Ectodermal cell (in vitro differentiated cells): ENCODE results near the gene USP20.

Source experiments
- H3K27ac ChIP-seq: 2 replicates; pipeline ENCODE4 v1.7.0; 2013; ENCODE audit warnings: mild to moderate bottlenecking, low read depth, low read length; ENCODE audit not compliant: insufficient read depth, poor library complexity, severe bottlenecking
- H3K27me3 ChIP-seq: 2 replicates; pipeline ENCODE4 v1.7.0; 2013; ENCODE audit warnings: mild to moderate bottlenecking, low read length; ENCODE audit not compliant: insufficient read depth, control insufficient read depth, poor library complexity, severe bottlenecking
- H3K36me3 ChIP-seq: one replicate; pipeline ENCODE4 v1.7.0; 2013; ENCODE audit warnings: low read length; ENCODE audit not compliant: control insufficient read depth, insufficient read depth
- H3K4me1 ChIP-seq: one replicate; pipeline ENCODE4 v1.7.0; 2013; ENCODE audit warnings: low read length; ENCODE audit not compliant: control insufficient read depth, insufficient read depth
- H3K4me3 ChIP-seq: 2 replicates; pipeline ENCODE4 v1.7.0; 2013; ENCODE audit warnings: low read depth, low read length, control low read depth; ENCODE audit not compliant: insufficient read depth
- H3K9me3 ChIP-seq: 2 replicates; pipeline ENCODE4 v1.7.0; 2013; ENCODE audit warnings: mild to moderate bottlenecking, low read length, moderate library complexity; ENCODE audit not compliant: control insufficient read depth
- WGBS, 2 experiments: methylation state at CpG; one replicate each; pipeline ENCODE4 v1.1.7; 2013; ENCODE audit warnings: missing lambda C conversion rate in 2 of 2; 5-methylcytosine and 5-hydroxymethylcytosine counted together

USP20 gene

GRCh38 chr9:129838707-129839259 is 3.5 kb downstream of the USP20 start:
- Histone ChIP-seq H3K4me1 (peaks cover 5% of the 10 kb centered on the region), H3K36me3 (no peaks in the 10 kb centered on the region), H3K4me3 (no peak overlapping the region), H3K27me3 (no peaks in the 10 kb centered on the region), H3K9me3 (no peaks in the 10 kb centered on the region), H3K27ac (no peak overlapping the region)
- WGBS, 2 experiments, result 91 to 92% methylated on average over 12 of the region's 12 CpGs

GRCh38 chr9:129839324-129840023 is 4.2 kb downstream of the USP20 start:
- Histone ChIP-seq H3K9me3 (no peaks in the 10 kb centered on the region), H3K36me3 (no peaks in the 10 kb centered on the region), H3K27ac (no peak overlapping the region), H3K27me3 (no peaks in the 10 kb centered on the region), H3K4me3 (no peak overlapping the region), H3K4me1 (peaks cover 5% of the 10 kb centered on the region)
- 75 to 81% methylated on average over 10 of the region's 10 CpGs for WGBS, 2 experiments

GRCh38 chr9:129840034-129840433 is 4.8 kb downstream of the USP20 start:
- 91 to 94% methylated on average over 8 of the region's 8 CpGs for whole genome bisulfite sequencing, 2 experiments
- H3K4me3 ChIP-seq, result no peak overlapping the region
- H3K27me3 ChIP-seq, result no peaks in the 10 kb centered on the region
- no peaks in the 10 kb centered on the region for H3K9me3 ChIP-seq
- H3K4me1 ChIP-seq, result peaks cover 5% of the 10 kb centered on the region
- H3K27ac ChIP-seq, result no peak overlapping the region
- no peaks in the 10 kb centered on the region for H3K36me3 ChIP-seq

GRCh38 chr9:129841071-129841470 is 5.8 kb downstream of the USP20 start:
- peaks cover 4% of the 10 kb centered on the region for H3K4me1 ChIP-seq
- H3K36me3 ChIP-seq, result no peaks in the 10 kb centered on the region
- WGBS, 2 experiments, result 87 to 91% methylated on average over 4 of the region's 4 CpGs
- H3K9me3 ChIP-seq, result no peaks in the 10 kb centered on the region
- no peaks in the 10 kb centered on the region for H3K27me3 ChIP-seq
- H3K27ac ChIP-seq, result no peak overlapping the region
- H3K4me3 ChIP-seq, result no peak overlapping the region

- Histone ChIP-seq H3K36me3 (no peaks in the 10 kb centered on the region), H3K4me1 (no peaks in the 10 kb centered on the region), H3K27me3 (no peaks in the 10 kb centered on the region), H3K27ac (no peak overlapping the region), H3K9me3 (no peaks in the 10 kb centered on the region), H3K4me3 (no peak overlapping the region)
- WGBS, 2 experiments, result 90 to 95% methylated on average over 1 to 2 of the region's 2 CpGs
These were observed 10.1 kb downstream of the USP20 start for GRCh38 chr9:129845373-129845772.

- H3K36me3 ChIP-seq, result no peaks in the 10 kb centered on the region
- no peaks in the 10 kb centered on the region for H3K27me3 ChIP-seq
- WGBS, 2 experiments, result 92 to 98% methylated on average over 4 of the region's 4 CpGs
- no peaks in the 10 kb centered on the region for H3K4me1 ChIP-seq
- H3K4me3 ChIP-seq, result no peak overlapping the region
- H3K9me3 ChIP-seq, result no peaks in the 10 kb centered on the region
- no peak overlapping the region for H3K27ac ChIP-seq
These were observed 13.6 kb downstream of the USP20 start for GRCh38 chr9:129848712-129849441.

GRCh38 chr9:129849901-129850300 is 14.6 kb downstream of the USP20 start:
- Histone ChIP-seq H3K27me3 (no peaks in the 10 kb centered on the region), H3K4me3 (no peak overlapping the region), H3K36me3 (no peaks in the 10 kb centered on the region), H3K4me1 (no peaks in the 10 kb centered on the region), H3K27ac (no peak overlapping the region), H3K9me3 (no peaks in the 10 kb centered on the region)
- WGBS, 2 experiments, result 92 to 94% methylated on average over 6 of the region's 6 CpGs

- no peaks in the 10 kb centered on the region for H3K27me3 ChIP-seq
- no peaks in the 10 kb centered on the region for H3K4me1 ChIP-seq
- WGBS, 2 experiments, result 88 to 91% methylated on average over 5 of the region's 6 CpGs
These were observed 15.7 kb downstream of the USP20 start for GRCh38 chr9:129850821-129851550.

GRCh38 chr9:129851821-129852220 is 16.6 kb downstream of the USP20 start:
- H3K9me3 ChIP-seq, result no peaks in the 10 kb centered on the region
- H3K36me3 ChIP-seq, result no peaks in the 10 kb centered on the region
- no peaks in the 10 kb centered on the region for H3K4me1 ChIP-seq
- H3K4me3 ChIP-seq, result no peak overlapping the region
- H3K27ac ChIP-seq, result no peak overlapping the region
- no peaks in the 10 kb centered on the region for H3K27me3 ChIP-seq
- 86 to 88% methylated on average over 5 of the region's 5 CpGs for WGBS, 2 experiments

More at GRCh38 chr9:129850821-129851550, 15.7 kb downstream of the USP20 start:
- H3K36me3 ChIP-seq, result no peaks in the 10 kb centered on the region
- H3K4me3 ChIP-seq, result no peak overlapping the region
- no peak overlapping the region for H3K27ac ChIP-seq
- no peaks in the 10 kb centered on the region for H3K9me3 ChIP-seq

- Histone ChIP-seq H3K4me1 (no peaks in the 10 kb centered on the region), H3K4me3 (no peak overlapping the region), H3K9me3 (no peaks in the 10 kb centered on the region), H3K27me3 (no peaks in the 10 kb centered on the region), H3K27ac (no peak overlapping the region), H3K36me3 (no peaks in the 10 kb centered on the region)
- 83 to 86% methylated on average over 5 of the region's 5 CpGs for WGBS, 2 experiments
These were observed 17.3 kb downstream of the USP20 start for GRCh38 chr9:129852579-129852978.
